Endothelial cell of umbilical vein (primary cell): ENCODE data around the gene MYH11. TPM values are rescaled to one million over a fixed set of nuclear protein-coding genes. Genes with fewer than 3 reads are reported as not detected.

ENCODE experiments used
- BruUV-seq: library from RNA; stranded (reverse); fragments of 400-500 nt; replicated peaks from 2 replicates; lab custom pipeline; 2021; lab: Mats Ljungman, UMichigan
- CTCF ChIA-PET: fragments of 300-600, 350-600 bp; sonication (Branson Sonifier 250); formaldehyde crosslinking; loops from one replicate; lab custom pipeline; 2021; ENCODE audit warnings: antibody characterized with exemption, inconsistent platforms; lab: Charles Lee
- POLR2A ChIA-PET: fragments of 300-600, 350-600 bp; sonication (Branson Sonifier 250); formaldehyde crosslinking; loops from one replicate; lab custom pipeline; 2021; ENCODE audit warnings: antibody characterized with exemption, inconsistent platforms; lab: Charles Lee
- DNase-seq: peaks from one replicate; pipeline ENCODE4 v3.0.0-alpha.2; 2011; ENCODE audit warnings: low read depth, low spot score
- FAIRE-seq: peaks from 2 replicates; lab custom pipeline; 2011; peaks lifted over from hg19 to GRCh38; lab: Jason Lieb, UNC
- H2AFZ ChIP-seq: 2 replicates; pipeline ENCODE4 v1.6.0; 2012; ENCODE audit warnings: low read depth, low read length, control low read depth, inconsistent platforms
- H3K27ac ChIP-seq: 2 replicates; pipeline ENCODE4 v1.5.1; 2011; ENCODE audit warnings: low read depth, mild to moderate bottlenecking, control low read depth, low read length, moderate library complexity; ENCODE audit not compliant: insufficient read depth
- H3K27me3 ChIP-seq, 2 experiments: 2 replicates each; pipeline versions ENCODE4 v1.6.0 to v1.6.1; 2011; ENCODE audit warnings: low read length in 2 of 2, mixed read lengths in 1 of 2; ENCODE audit not compliant: control insufficient read depth in 2 of 2, insufficient read depth in 2 of 2
- H3K36me3 ChIP-seq, 2 experiments: 2 replicates in 1 of 2; 3 replicates in 1 of 2; pipeline ENCODE4 v1.5.1; 2011; ENCODE audit warnings: low read length in 2 of 2, mild to moderate bottlenecking in 1 of 2, moderate library complexity in 1 of 2; ENCODE audit not compliant: control insufficient read depth in 2 of 2, insufficient read depth in 2 of 2; ENCODE audit errors: extremely low read depth in 1 of 2
- H3K4me1 ChIP-seq: 3 replicates; pipeline ENCODE4 v1.5.1; 2011; ENCODE audit warnings: mild to moderate bottlenecking, low read length; ENCODE audit not compliant: control insufficient read depth, insufficient read depth; ENCODE audit errors: extremely low read depth
- H3K4me2 ChIP-seq: 2 replicates; pipeline ENCODE4 v1.6.1; 2011; ENCODE audit warnings: low read length, control low read depth, mixed read lengths; ENCODE audit not compliant: insufficient read depth
- H3K4me3 ChIP-seq, 3 experiments: fragments of 200-600 bp in 1 of 3; sonication (generic), shearing (Covaris generic) in 1 of 3; replicated peaks in 1 of 3; 2 replicates each; pipeline ENCODE4 v1.5.1; 2011 to 2016; ENCODE audit warnings: control low read depth in 3 of 3, low read length in 3 of 3, mild to moderate bottlenecking in 2 of 3, inconsistent platforms in 1 of 3, low read depth in 1 of 3, moderate library complexity in 1 of 3; ENCODE audit not compliant: insufficient read depth in 1 of 3
- H3K79me2 ChIP-seq: 2 replicates; pipeline ENCODE4 v1.6.0; 2012; ENCODE audit warnings: low read length, inconsistent platforms; ENCODE audit not compliant: control insufficient read depth, insufficient read depth
- H3K9ac ChIP-seq: replicated peaks from 2 replicates; pipeline ENCODE3; 2011; ENCODE audit warnings: low read length, control low read depth; ENCODE audit not compliant: insufficient read depth; ENCODE audit errors: extremely low read depth
- H3K9me1 ChIP-seq: replicated peaks from 3 replicates; pipeline ENCODE4 v1.6.0; 2011; ENCODE audit warnings: mild to moderate bottlenecking, low read length; ENCODE audit not compliant: control insufficient read depth, insufficient read depth; ENCODE audit errors: extremely low read depth
- H3K9me3 ChIP-seq: replicated peaks from 2 replicates; pipeline ENCODE4 v1.5.1; 2012; ENCODE audit warnings: low read length, inconsistent platforms; ENCODE audit not compliant: control insufficient read depth, insufficient read depth
- H4K20me1 ChIP-seq: replicated peaks from 2 replicates; pipeline ENCODE3; 2011; ENCODE audit warnings: mild to moderate bottlenecking, low read length; ENCODE audit not compliant: control insufficient read depth, insufficient read depth; ENCODE audit errors: extremely low read depth
- CTCF ChIP-seq, 2 donors: IDR thresholded peaks; 1 replicate in 1 of 2; 2 replicates in 1 of 2; pipeline ENCODE4 v1.5.1; 2011; ENCODE audit warnings: low read length in 2 of 2, mild to moderate bottlenecking in 2 of 2, moderate library complexity in 2 of 2, control low read depth in 1 of 2, inconsistent platforms in 1 of 2, low read depth in 1 of 2; ENCODE audit not compliant: insufficient read depth in 1 of 2; ENCODE audit errors: extremely low read depth in 1 of 2
- EZH2 ChIP-seq: IDR thresholded peaks from 2 replicates; pipeline ENCODE4 v1.6.1; 2012; ENCODE audit warnings: borderline replicate concordance, low read depth, mild to moderate bottlenecking, moderate library complexity, low read length, inconsistent platforms; ENCODE audit not compliant: severe bottlenecking
- FOS ChIP-seq: IDR thresholded peaks from 2 replicates; pipeline ENCODE4 v1.6.1; 2011; ENCODE audit warnings: mild to moderate bottlenecking, low read length, moderate library complexity, borderline replicate concordance; ENCODE audit not compliant: insufficient read depth
- POLR2A ChIP-seq: IDR thresholded peaks from 2 replicates; pipeline ENCODE4 v1.6.1; 2012; ENCODE audit warnings: low read depth, mild to moderate bottlenecking, control low read depth, low read length
- POLR2AphosphoS5 ChIP-seq: IDR thresholded peaks from 2 replicates; pipeline ENCODE4 v1.6.1; 2012; ENCODE audit warnings: low read depth, mild to moderate bottlenecking, control low read depth, low read length, moderate library complexity; ENCODE audit not compliant: insufficient read depth
- dilution Hi-C: fragments of 300-500 bp; cut with MboI; formaldehyde crosslinking; loops from one replicate; pipeline ENCODE4 v1.15.0; 2019; ENCODE audit warnings: low sequenced_read_pairs; ENCODE audit not compliant: extremely low pct_ligation_motif_present
- intact Hi-C: fragments of 100-400 bp; cut with micrococcal nuclease; formaldehyde crosslinking; loops from one replicate; pipeline ENCODE4 v1.10.0; 2022
- polyA plus RNA-seq, 4 experiments: library from polyadenylated mRNA; depleted of rRNA in 3 of 4; stranded (reverse) in 3 of 4; unstranded in 1 of 4; fragments of >200 nt; gene quantifications; 2 replicates each; pipeline versions ENCODE4 v1.2.1 to v1.2.3, GENCODE V29; 2011 to 2012; ENCODE audit warnings: missing spikeins in 1 of 4
- total RNA-seq: library from RNA; stranded (reverse); gene quantifications from 2 replicates; pipeline ENCODE4 v1.2.3, GENCODE V29; 2021
- TF ChIP-seq, protein P1 (sequence below): IDR thresholded peaks from 2 replicates; pipeline ENCODE4 v1.6.1; 2011; ENCODE audit not compliant: insufficient read depth, insufficient read length

MYH11 gene
- total and polyA plus RNA-seq, 2 donors (not counting 3 experiments of a cell fraction or from before 2014, with no cell fraction given), result not detected

GRCh38 chr16:15888072-15888976 is 31.5 kb upstream of the MYH11 start, which contains the start of gene CEP20:
CEP20 (minus strand) TSS chr16:15888603; CDS start chr16:15888585, 18 bp downstream.
- Histone ChIP-seq H3K9ac (peak within 1 kb of the TSS; percentile 94), H4K20me1 (no peaks in the 10 kb centered on the region), H3K4me1 (peaks cover 15% of the 10 kb centered on the region), H3K4me3 (peak within 1 kb of the TSS; percentile 55 to 97 (median 94)), H3K27me3 (no peaks in the 10 kb centered on the region), H3K27ac (peak within 1 kb of the TSS; percentile 73), H3K79me2 (peaks cover 33% of the 10 kb centered on the region), H3K36me3 (peaks cover 0 to under 1% of the 10 kb centered on the region in 2 experiments), H2AFZ (peak within 1 kb of the TSS; percentile 89), H3K9me1 (no peaks in the 10 kb centered on the region), H3K9me3 (no peaks in the 10 kb centered on the region), H3K4me2 (peak within 1 kb of the TSS; percentile 82)
- POLR2A ChIA-PET, result interaction anchor here (0.6 to 1.3 kb wide), 7 partner anchors 10 to 172 kb away, joined by 3 to 8 read pairs (median 4); no protein-coding TSS in a partner anchor
- DNase-seq (peak; percentile 99), FAIRE-seq (peak; percentile 98)
- CTCF ChIA-PET, result interaction anchor here (0.9 to 3.5 kb wide), 17 partner anchors 9 to 239 kb away, joined by 3 to 43 read pairs (median 3); no protein-coding TSS in a partner anchor
- BruUV-seq, result TSS peak; percentile 59
- TF ChIP-seq POLR2AphosphoS5, result peak; percentile 76
- TF ChIP-seq POLR2A, result peak; percentile 71
- no peak for TF ChIP-seq EZH2
- TF ChIP-seq, protein P1, sequence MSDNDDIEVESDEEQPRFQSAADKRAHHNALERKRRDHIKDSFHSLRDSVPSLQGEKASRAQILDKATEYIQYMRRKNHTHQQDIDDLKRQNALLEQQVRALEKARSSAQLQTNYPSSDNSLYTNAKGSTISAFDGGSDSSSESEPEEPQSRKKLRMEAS, result peak; percentile 13
- peak in 1 of 2 donors; percentile 18 for TF ChIP-seq CTCF (IDR thresholded peaks at IDR 0.05; ENCODE audit: extremely low read depth in 1 of 2, insufficient read depth in 1 of 2, low read depth in 1 of 2, low read length in 2 of 2)
- no peak for TF ChIP-seq FOS
- dilution Hi-C loops, result no loop called here
- intact Hi-C loops, result loop anchor here (2.0 kb wide), 2 partner anchors 62 to 108 kb away; no protein-coding TSS in a partner anchor
